Omental fat pad (tissue), 4 donors: ENCODE measurements around the gene TBC1D22A. TPM values are rescaled to one million over a fixed set of nuclear protein-coding genes. Genes with fewer than 3 reads are reported as not detected.
A peak's percentile ranks its signal among the peaks of the same experiment; 100 is the strongest.

Experiments
- ATAC-seq: fragments of 150-250 bp; one replicate; pipeline ENCODE4 v1.9.1; 2016; ENCODE audit warnings: mild to moderate bottlenecking, moderate library complexity; ENCODE audit not compliant: low FRiP score
- DNase-seq: peaks from one replicate; pipeline ENCODE4 v3.0.0-alpha.2; 2019; ENCODE audit warnings: low spot score
- total RNA-seq, 4 donors: library from RNA; depleted of rRNA; stranded (reverse); fragments of >200 nt; gene quantifications; one replicate each; pipeline ENCODE4 v1.1.0, GENCODE V29; 2016
- TF ChIP-seq, protein P1 (sequence below), 3 donors: fragments of 450-650 bp; IDR thresholded peaks; one replicate each; pipeline ENCODE4 v1.5.1; 2016 to 2017; ENCODE audit warnings: antibody characterized with exemption in 3 of 3, mild to moderate bottlenecking in 3 of 3, moderate library complexity in 2 of 3

Gene TBC1D22A
- total RNA-seq, 4 donors from 2014 or later = 21.3 to 31.2 (median 24.5) TPM

- TF ChIP-seq, protein P1, sequence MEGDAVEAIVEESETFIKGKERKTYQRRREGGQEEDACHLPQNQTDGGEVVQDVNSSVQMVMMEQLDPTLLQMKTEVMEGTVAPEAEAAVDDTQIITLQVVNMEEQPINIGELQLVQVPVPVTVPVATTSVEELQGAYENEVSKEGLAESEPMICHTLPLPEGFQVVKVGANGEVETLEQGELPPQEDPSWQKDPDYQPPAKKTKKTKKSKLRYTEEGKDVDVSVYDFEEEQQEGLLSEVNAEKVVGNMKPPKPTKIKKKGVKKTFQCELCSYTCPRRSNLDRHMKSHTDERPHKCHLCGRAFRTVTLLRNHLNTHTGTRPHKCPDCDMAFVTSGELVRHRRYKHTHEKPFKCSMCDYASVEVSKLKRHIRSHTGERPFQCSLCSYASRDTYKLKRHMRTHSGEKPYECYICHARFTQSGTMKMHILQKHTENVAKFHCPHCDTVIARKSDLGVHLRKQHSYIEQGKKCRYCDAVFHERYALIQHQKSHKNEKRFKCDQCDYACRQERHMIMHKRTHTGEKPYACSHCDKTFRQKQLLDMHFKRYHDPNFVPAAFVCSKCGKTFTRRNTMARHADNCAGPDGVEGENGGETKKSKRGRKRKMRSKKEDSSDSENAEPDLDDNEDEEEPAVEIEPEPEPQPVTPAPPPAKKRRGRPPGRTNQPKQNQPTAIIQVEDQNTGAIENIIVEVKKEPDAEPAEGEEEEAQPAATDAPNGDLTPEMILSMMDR (IDR thresholded peaks at IDR 0.05) = no peak
- DNase-seq = peak; percentile 5
- ATAC-seq = no peak
Observed at GRCh38 chr22:47195484-47196165, 433.2 kb downstream of the TBC1D22A start.

GRCh38 chr22:47196166-47196849, 433.9 kb downstream of the TBC1D22A start:
- TF ChIP-seq, protein P1 (IDR thresholded peaks at IDR 0.05) = no peak
- ATAC-seq = no peak
- peak; percentile 20 for DNase-seq

DNA sequence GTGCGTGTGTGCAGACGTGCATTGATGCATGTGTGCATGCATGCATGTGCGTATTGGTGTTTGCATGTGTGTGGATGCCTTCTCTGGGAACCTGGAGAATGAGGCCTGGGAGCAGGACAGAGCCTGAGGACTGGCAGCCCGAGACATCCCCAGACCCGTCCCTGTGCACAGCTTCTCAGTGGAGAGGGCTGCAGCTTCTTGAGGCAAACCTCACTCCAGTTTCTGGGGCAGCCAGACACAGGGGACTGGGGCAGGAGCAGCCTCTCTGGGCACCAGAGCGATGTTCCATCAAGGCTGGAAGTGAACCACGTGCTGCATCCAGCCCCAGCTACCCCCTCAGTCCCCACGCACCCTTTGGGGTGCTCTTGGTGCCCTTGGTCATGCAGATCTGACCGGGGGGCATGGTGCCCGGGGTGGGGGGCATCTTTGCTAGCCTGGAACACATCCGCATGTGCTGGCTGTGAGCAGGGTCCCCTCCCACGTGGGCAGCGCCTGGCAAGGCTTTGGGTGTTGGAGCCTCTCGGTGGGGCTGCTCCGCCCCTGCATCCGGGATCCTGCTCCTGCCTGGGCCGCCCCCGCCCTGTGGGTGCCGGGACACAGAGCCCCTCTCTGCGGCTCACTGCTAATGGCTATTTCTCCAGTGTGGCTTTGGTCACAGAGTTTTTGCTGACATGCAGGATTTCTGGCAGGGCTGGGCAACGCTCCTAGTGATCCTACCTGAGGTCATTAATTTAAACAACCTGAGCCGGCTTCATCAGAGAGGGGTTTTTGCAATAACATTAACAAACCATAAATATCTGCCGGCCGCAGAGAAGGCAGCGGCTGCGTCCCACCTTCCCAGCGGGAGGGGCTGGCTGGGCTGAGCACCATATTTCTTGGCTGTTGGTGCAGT, 434.7 kb downstream of the TBC1D22A start:
- DNase-seq = peak; percentile 7
- TF ChIP-seq, protein P1 (IDR thresholded peaks at IDR 0.05) = no peak
- ATAC-seq = no peak

DNA sequence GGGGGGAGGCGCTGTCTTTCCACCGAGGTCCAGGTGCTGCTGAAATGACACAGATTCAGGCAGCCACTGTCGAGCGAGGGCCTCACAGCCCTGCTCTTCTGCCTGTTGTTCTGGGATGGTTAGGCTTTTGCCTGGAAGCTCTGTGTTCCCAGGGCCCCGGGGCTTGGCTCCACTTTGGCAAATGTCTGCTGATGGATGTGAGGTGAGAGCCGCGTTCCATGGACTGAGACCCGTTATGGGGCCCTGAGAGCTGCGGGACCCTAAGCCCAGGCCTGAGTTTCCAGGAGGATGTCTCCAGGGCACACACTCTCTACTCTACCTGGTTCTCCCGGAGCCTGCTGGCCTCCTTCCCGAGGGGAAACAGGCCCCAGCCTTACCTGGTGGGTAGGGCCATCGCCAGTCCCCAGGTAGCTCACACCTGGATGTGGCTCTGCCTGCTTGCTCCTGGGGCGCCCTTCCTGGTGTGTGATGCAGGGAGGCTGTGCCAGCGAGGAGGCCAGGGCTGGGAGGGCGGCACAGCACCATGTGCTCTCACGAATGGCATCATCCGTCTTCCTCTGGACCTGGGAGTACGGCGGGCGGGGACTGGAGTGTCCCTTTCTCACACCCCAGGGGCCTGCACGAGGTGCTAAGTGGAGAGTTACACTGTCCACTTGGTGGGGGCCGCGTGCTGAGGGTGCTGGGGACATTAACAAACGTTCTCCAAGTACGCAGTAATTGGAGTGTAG, 435.5 kb downstream of the TBC1D22A start:
- TF ChIP-seq, protein P1 (IDR thresholded peaks at IDR 0.05) = no peak
- ATAC-seq (no peak), DNase-seq (peak; percentile 16)

DNA sequence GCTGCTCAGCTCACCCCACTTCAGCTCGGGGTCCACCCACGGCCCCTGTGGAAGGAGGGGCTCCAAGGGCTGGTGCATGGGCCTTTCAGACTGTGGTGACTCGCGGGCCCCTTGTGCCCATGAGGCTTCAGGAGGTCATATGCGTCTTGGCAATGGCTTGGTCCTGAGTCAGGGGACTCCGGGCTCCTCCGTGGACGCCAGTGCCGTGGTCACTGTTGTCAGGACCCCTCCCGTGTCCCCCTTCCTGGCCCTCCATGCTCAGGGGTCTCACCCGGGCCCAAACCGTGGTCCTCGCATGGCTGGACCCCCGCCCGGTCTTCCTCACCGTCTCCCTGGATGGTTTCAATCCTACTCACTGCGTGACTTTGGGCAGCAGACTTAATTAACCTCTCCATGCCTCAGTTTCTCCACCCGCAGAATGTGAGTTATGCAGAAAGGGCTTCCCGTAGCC, 436.4 kb downstream of the TBC1D22A start:
- TF ChIP-seq, protein P1 (IDR thresholded peaks at IDR 0.05) = no peak
- peak; percentile 12 for DNase-seq
- no peak for ATAC-seq

GRCh38 chr22:47199261-47199978, 437.0 kb downstream of the TBC1D22A start:
- peak; percentile 4 for ATAC-seq
- peak; percentile 6 for DNase-seq
- TF ChIP-seq, protein P1 (IDR thresholded peaks at IDR 0.05) = no peak
